ENCODE measurements around the gene GRID1.

GRID1 gene

DNA sequence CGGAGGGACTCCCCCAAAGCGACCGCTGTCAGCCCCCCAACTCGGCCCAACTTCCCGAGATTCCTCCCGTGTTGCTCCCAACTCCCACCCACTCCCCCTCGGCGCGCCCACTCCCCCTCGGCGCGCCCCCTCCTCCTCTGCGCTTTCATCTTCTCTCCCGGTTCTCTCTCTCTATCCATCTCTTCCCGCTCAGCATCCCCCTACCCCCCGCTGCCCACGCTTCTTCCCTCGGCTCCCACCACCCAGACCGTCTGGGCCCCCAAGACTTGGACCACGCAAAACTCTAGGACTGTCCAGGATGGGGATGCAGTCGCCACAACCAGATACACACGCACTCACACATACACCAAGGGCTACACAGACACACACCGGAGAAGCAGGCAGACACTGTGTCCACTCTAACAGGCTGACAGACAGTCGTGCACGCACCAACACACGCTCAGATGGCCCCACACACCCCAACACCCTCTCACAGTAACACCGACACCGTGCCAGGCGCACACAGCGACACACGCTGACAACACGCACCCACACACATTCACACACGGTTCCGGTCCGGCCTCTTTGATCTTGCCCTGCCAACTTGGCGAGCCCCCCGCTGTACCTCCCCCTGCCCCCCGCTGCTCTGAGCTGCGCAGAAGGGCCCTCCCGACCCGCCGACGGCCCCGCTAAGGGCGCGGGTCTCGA lies 1.1 kb downstream of the GRID1 start (continued):
- TF ChIP-seq ZNF341 (tag by site-specific recombination; IDR thresholded peaks at IDR 0.05; ENCODE audit: low read depth) (no peak), ZNF776 (tag by site-specific recombination; IDR thresholded peaks at IDR 0.05; ENCODE audit: borderline replicate concordance) (no peak), ZNF830 (tag by site-specific recombination; IDR thresholded peaks at IDR 0.05; ENCODE audit: low read depth) (no peak), ZNF621 (tag by site-specific recombination; IDR thresholded peaks at IDR 0.05) (no peak), BCL11A (tag by site-specific recombination; IDR thresholded peaks at IDR 0.05; ENCODE audit: low read depth) (no peak), ZFP41 (tag by site-specific recombination; IDR thresholded peaks at IDR 0.05; ENCODE audit: borderline replicate concordance) (no peak), KLF9 (tag by site-specific recombination; IDR thresholded peaks at IDR 0.05; ENCODE audit: low read depth) (no peak), ZNF16 (tag by site-specific recombination; IDR thresholded peaks at IDR 0.05; ENCODE audit: low read depth) (no peak), ZBTB21 (tag by site-specific recombination; IDR thresholded peaks at IDR 0.05) (no peak), ZNF558 (tag by site-specific recombination; IDR thresholded peaks at IDR 0.05) (no peak), ZNF335 (tag by site-specific recombination; conservative IDR thresholded peaks at IDR 0.05) (peak; percentile 63; the same call in 1 of the 2 replicates), ZNF121 (tag by site-specific recombination; IDR thresholded peaks at IDR 0.05) (0 out of 2 replicates have a peak, but pooled peaks have one; percentile 9), REPIN1 (tag by site-specific recombination; IDR thresholded peaks at IDR 0.05; ENCODE audit: low read depth) (no peak; the same call in 1 of the 2 replicates), ZNF600 (tag by site-specific recombination; IDR thresholded peaks at IDR 0.05) (peak; percentile 77), PRDM1 (tag by site-specific recombination; IDR thresholded peaks at IDR 0.05) (no peak), ZNF624 (tag by site-specific recombination; IDR thresholded peaks at IDR 0.05) (no peak), ZNF202 (tag by site-specific recombination; IDR thresholded peaks at IDR 0.05; ENCODE audit: borderline replicate concordance) (peak; percentile 83), ZNF138 (tag by site-specific recombination; IDR thresholded peaks at IDR 0.05; ENCODE audit: borderline replicate concordance) (no peak), SETDB1 (IDR thresholded peaks at IDR 0.05; ENCODE audit: insufficient read length, low read length) (no peak), KLF1 (tag by site-specific recombination; IDR thresholded peaks at IDR 0.05) (no peak), ZNF629 (tag by site-specific recombination; IDR thresholded peaks at IDR 0.05) (no peak), SALL2 (tag by site-specific recombination; IDR thresholded peaks at IDR 0.05; ENCODE audit: borderline replicate concordance) (no peak), GLI4 (tag by site-specific recombination; IDR thresholded peaks at IDR 0.05) (no peak), ZNF366 (tag by site-specific recombination; conservative IDR thresholded peaks at IDR 0.05) (peak; percentile 50), ZNF555 (tag by site-specific recombination; conservative IDR thresholded peaks at IDR 0.05) (no peak), ZBTB48 (tag by site-specific recombination; IDR thresholded peaks at IDR 0.05) (0 out of 2 replicates have a peak, but pooled peaks have one; percentile 33)
- TF ChIP-seq, protein P1, sequence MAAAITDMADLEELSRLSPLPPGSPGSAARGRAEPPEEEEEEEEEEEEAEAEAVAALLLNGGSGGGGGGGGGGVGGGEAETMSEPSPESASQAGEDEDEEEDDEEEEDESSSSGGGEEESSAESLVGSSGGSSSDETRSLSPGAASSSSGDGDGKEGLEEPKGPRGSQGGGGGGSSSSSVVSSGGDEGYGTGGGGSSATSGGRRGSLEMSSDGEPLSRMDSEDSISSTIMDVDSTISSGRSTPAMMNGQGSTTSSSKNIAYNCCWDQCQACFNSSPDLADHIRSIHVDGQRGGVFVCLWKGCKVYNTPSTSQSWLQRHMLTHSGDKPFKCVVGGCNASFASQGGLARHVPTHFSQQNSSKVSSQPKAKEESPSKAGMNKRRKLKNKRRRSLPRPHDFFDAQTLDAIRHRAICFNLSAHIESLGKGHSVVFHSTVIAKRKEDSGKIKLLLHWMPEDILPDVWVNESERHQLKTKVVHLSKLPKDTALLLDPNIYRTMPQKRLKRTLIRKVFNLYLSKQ (tag by site-specific recombination; IDR thresholded peaks at IDR 0.05; ENCODE audit: borderline replicate concordance), result no peak
- TF ChIP-seq, protein P2, sequence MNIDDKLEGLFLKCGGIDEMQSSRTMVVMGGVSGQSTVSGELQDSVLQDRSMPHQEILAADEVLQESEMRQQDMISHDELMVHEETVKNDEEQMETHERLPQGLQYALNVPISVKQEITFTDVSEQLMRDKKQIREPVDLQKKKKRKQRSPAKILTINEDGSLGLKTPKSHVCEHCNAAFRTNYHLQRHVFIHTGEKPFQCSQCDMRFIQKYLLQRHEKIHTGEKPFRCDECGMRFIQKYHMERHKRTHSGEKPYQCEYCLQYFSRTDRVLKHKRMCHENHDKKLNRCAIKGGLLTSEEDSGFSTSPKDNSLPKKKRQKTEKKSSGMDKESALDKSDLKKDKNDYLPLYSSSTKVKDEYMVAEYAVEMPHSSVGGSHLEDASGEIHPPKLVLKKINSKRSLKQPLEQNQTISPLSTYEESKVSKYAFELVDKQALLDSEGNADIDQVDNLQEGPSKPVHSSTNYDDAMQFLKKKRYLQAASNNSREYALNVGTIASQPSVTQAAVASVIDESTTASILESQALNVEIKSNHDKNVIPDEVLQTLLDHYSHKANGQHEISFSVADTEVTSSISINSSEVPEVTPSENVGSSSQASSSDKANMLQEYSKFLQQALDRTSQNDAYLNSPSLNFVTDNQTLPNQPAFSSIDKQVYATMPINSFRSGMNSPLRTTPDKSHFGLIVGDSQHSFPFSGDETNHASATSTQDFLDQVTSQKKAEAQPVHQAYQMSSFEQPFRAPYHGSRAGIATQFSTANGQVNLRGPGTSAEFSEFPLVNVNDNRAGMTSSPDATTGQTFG (tag by site-specific recombination; IDR thresholded peaks at IDR 0.05; ENCODE audit: borderline replicate concordance), result no peak
- TF ChIP-seq, protein P3, sequence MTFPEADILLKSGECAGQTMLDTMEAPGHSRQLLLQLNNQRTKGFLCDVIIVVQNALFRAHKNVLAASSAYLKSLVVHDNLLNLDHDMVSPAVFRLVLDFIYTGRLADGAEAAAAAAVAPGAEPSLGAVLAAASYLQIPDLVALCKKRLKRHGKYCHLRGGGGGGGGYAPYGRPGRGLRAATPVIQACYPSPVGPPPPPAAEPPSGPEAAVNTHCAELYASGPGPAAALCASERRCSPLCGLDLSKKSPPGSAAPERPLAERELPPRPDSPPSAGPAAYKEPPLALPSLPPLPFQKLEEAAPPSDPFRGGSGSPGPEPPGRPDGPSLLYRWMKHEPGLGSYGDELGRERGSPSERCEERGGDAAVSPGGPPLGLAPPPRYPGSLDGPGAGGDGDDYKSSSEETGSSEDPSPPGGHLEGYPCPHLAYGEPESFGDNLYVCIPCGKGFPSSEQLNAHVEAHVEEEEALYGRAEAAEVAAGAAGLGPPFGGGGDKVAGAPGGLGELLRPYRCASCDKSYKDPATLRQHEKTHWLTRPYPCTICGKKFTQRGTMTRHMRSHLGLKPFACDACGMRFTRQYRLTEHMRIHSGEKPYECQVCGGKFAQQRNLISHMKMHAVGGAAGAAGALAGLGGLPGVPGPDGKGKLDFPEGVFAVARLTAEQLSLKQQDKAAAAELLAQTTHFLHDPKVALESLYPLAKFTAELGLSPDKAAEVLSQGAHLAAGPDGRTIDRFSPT (tag by site-specific recombination; IDR thresholded peaks at IDR 0.05), result peak; percentile 74; the same call in 1 of the 2 replicates
- TF ChIP-seq, protein P4, sequence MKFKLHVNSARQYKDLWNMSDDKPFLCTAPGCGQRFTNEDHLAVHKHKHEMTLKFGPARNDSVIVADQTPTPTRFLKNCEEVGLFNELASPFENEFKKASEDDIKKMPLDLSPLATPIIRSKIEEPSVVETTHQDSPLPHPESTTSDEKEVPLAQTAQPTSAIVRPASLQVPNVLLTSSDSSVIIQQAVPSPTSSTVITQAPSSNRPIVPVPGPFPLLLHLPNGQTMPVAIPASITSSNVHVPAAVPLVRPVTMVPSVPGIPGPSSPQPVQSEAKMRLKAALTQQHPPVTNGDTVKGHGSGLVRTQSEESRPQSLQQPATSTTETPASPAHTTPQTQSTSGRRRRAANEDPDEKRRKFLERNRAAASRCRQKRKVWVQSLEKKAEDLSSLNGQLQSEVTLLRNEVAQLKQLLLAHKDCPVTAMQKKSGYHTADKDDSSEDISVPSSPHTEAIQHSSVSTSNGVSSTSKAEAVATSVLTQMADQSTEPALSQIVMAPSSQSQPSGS (tag by site-specific recombination; IDR thresholded peaks at IDR 0.05; ENCODE audit: low read depth), result no peak
- TF ChIP-seq, protein P5, sequence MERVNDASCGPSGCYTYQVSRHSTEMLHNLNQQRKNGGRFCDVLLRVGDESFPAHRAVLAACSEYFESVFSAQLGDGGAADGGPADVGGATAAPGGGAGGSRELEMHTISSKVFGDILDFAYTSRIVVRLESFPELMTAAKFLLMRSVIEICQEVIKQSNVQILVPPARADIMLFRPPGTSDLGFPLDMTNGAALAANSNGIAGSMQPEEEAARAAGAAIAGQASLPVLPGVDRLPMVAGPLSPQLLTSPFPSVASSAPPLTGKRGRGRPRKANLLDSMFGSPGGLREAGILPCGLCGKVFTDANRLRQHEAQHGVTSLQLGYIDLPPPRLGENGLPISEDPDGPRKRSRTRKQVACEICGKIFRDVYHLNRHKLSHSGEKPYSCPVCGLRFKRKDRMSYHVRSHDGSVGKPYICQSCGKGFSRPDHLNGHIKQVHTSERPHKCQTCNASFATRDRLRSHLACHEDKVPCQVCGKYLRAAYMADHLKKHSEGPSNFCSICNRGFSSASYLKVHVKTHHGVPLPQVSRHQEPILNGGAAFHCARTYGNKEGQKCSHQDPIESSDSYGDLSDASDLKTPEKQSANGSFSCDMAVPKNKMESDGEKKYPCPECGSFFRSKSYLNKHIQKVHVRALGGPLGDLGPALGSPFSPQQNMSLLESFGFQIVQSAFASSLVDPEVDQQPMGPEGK (tag by site-specific recombination; IDR thresholded peaks at IDR 0.05), result peak; percentile 88
